Measurements from ENCODE around the gene MTMR1.

The MTMR1 gene

DNA sequence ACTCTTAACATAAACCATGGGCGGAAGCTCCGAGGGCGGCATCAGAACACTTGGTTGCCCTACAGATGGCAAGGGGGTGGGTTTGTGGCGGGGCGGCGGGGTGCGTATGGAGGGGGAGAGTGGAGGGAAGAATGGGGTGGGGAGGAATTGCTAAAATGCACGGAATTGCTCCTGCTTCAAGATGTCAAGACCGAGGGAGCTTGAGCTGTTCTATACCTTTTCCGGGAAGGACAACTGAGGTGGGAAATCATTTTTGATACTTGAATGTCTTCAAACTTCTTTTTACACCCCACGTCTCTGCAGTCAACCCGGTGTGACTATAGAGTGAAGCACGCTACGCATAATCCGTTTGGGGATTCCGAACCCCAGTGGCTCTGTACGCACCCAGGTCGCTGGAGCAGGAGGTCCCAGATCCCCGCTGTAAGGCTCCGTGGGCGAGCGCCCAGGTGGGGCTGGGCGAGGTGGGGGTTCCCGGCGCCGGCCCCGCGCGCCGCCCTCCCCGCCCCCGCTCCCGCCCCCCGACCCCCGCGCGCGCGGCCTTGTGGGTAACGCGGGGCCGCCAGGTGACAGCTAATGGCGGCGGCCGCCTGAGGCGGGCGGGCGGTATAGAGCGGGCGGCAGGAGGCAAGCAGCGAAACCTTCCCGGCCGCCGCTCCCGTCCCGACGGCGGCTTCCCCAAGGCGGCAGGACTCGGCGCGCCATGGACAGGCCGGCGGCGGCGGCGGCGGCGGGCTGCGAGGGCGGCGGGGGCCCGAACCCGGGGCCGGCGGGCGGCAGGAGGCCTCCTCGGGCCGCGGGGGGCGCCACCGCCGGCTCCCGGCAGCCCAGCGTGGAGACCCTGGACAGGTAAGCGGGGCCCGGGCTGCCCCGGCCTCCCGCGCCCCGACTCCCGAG lies at the start of gene MTMR1:
MTMR1 (plus strand) TSS at position 566 of the 894 bp plus-strand sequence; CDS start at position 701, 135 bp downstream.
- H3K27ac ChIP-seq: peak within 1 kb of the TSS; percentile 97
- DNase-seq (ENCODE audit: low spot score): peak; percentile 24
- TF ChIP-seq, protein P1, sequence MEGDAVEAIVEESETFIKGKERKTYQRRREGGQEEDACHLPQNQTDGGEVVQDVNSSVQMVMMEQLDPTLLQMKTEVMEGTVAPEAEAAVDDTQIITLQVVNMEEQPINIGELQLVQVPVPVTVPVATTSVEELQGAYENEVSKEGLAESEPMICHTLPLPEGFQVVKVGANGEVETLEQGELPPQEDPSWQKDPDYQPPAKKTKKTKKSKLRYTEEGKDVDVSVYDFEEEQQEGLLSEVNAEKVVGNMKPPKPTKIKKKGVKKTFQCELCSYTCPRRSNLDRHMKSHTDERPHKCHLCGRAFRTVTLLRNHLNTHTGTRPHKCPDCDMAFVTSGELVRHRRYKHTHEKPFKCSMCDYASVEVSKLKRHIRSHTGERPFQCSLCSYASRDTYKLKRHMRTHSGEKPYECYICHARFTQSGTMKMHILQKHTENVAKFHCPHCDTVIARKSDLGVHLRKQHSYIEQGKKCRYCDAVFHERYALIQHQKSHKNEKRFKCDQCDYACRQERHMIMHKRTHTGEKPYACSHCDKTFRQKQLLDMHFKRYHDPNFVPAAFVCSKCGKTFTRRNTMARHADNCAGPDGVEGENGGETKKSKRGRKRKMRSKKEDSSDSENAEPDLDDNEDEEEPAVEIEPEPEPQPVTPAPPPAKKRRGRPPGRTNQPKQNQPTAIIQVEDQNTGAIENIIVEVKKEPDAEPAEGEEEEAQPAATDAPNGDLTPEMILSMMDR (conservative IDR thresholded peaks at IDR 0.05; ENCODE audit: low read depth): no peak
- CTCF ChIA-PET: interaction anchor here (0.7 to 1.4 kb wide), 2 partner anchors 9 to 46 kb away, joined by 3 to 6 read pairs; no protein-coding TSS in a partner anchor
- POLR2A ChIA-PET (ENCODE audit: low non-redundant PET): no interaction called here

DNA sequence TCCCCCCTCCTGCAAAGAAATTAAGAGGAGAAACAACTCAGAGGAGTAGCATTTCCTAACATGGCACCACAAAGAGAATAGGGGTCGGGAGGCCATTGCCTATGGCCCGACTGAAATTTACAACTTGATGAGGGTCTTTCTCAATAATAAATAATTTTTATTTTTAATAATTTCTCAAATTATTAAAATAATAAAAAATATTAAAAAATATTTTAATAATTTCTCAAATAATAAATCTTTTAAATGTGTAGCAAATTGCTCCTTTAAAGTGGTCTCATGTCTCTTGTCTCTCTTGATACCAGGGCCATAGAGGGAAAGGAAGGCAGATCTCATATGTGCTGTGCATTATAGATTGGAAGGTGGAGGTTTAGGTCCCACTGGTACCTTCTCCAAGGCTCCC lies 49.2 kb upstream of the MTMR1 start:
- DNase-seq (ENCODE audit: low spot score): no peak
- ChIA-PET CTCF (interaction anchor here (0.7 kb wide), 1 partner anchor 40 kb away, joined by 3 read pairs; no protein-coding TSS in a partner anchor), POLR2A (ENCODE audit: low non-redundant PET) (no interaction called here)
- TF ChIP-seq, protein P1 (conservative IDR thresholded peaks at IDR 0.05; ENCODE audit: low read depth): no peak
- H3K27ac ChIP-seq: no peak overlapping the region

DNA sequence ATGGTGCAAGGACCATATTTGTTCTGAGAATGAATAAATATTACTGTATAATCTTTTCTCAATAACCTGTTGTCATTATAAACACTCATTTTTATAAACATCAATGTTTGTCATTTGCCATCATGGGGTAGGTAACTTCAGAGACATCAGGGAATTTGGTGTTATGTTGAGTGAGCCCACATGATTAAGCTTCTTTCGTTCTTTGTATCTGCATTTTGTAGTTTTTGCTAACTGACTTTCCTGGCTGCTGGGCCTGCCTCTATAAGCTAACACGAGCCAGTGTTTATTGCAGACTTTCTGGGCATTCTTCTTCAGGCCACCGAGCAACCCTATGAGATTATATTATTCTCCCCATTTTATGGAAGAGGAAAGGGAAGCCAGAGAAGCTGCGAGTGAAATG lies 48.8 kb upstream of the MTMR1 start:
- ChIA-PET CTCF (interaction anchor here (0.7 kb wide), 1 partner anchor 39 kb away, joined by 3 read pairs; no protein-coding TSS in a partner anchor), POLR2A (ENCODE audit: low non-redundant PET) (no interaction called here)
- H3K27ac ChIP-seq: no peak overlapping the region
- TF ChIP-seq, protein P1 (conservative IDR thresholded peaks at IDR 0.05; ENCODE audit: low read depth): no peak
- no peak for DNase-seq (ENCODE audit: low spot score)

GRCh38 chrX:150647331-150647730 lies 45.9 kb upstream of the MTMR1 start:
- TF ChIP-seq, protein P1 (conservative IDR thresholded peaks at IDR 0.05; ENCODE audit: low read depth): no peak
- CTCF ChIA-PET: interaction anchor here (0.5 kb wide), 1 partner anchor 45 kb away, joined by 3 read pairs; no protein-coding TSS in a partner anchor
- POLR2A ChIA-PET (ENCODE audit: low non-redundant PET): no interaction called here

DNA sequence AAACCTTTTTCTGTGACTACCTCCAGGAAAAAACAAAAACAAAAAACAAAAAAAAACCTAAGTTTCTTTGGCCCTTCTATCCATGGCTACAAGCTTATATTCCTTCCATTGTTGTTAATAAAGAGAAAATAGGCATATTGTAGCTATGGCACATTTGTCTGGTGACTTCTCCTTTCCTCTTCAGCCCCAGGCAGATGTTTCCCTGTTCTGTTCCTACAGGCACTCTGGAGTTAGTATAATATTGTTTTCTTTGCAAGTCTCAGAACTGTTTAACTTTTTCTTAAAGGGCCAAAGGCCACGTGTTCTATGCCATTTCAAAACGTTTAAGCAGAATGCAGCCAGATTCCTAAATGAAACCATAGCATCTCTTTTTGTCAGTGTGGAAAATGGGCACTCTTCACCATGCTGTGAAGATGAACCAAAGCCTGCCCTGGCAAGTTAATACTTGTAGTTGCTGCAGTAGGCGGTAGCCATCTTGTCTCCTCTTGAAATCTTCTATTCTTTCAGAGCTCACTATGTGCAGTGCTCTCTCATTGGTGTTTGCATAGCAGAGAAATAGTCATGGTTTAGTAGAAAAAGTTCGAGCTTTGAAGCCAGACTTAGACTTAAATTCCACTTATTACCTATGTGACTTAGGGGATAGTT lies 44.8 kb upstream of the MTMR1 start:
- ChIA-PET CTCF (no interaction called here), POLR2A (ENCODE audit: low non-redundant PET) (no interaction called here)
- TF ChIP-seq, protein P1 (conservative IDR thresholded peaks at IDR 0.05; ENCODE audit: low read depth): no peak
- no peak for DNase-seq (ENCODE audit: low spot score)
- H3K27ac ChIP-seq: no peak overlapping the region

More at GRCh38 chrX:150647331-150647730, 45.9 kb upstream of the MTMR1 start:
- no peak overlapping the region for H3K27ac ChIP-seq
- DNase-seq (ENCODE audit: low spot score): no peak

DNA sequence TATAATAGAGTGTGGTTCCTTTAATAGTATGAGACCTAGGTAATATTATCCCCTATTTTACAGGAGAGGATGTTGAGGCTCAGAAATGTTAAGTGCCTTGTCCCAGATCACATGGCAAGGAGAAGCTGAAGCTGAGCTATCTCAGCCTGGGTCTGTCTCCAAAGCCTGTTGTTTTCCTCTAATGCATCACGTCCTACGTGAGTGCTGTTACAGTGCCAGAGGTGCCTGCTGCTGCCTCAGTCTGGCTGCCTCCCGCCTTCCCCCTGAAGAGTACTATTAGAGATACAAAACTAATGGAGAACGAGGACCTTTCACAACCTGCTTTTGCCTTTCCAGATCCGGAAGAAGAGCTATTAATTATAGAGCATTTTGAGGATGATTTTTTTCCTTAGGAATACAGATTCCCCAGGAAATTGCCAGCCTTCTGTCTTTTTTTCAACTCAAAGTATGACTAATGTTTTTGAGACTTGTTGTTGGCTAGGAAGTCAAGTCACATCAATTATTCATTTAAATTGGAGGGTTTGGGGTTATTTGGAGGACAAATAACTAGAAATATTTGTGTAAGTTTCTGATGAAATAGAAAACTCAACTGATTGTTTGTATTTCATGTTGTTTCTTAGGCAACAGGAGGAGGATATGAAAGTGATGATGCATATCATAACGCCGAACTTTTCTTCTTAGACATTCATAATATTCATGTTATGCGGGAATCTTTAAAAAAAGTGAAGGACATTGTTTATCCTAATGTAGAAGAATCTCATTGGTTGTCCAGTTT lies 43.9 kb upstream of the MTMR1 start:
- no peak overlapping the region for H3K27ac ChIP-seq
- TF ChIP-seq, protein P1 (conservative IDR thresholded peaks at IDR 0.05; ENCODE audit: low read depth): no peak
- ChIA-PET CTCF (no interaction called here), POLR2A (ENCODE audit: low non-redundant PET) (no interaction called here)
- DNase-seq (ENCODE audit: low spot score): no peak
